OCI-LY7 (cell line): ENCODE results near the gene HAPSTR1. TPM values are rescaled to one million over a fixed set of nuclear protein-coding genes. Genes with fewer than 3 reads are reported as not detected.
A peak's percentile ranks its signal among the peaks of the same experiment; 100 is the strongest.

ENCODE experiments used
- BruUV-seq: library from RNA; stranded (reverse); fragments of 400-500 nt; replicated peaks from 2 replicates; lab custom pipeline; 2021; lab: Mats Ljungman, UMichigan
- CTCF ChIA-PET: fragments of 300-600 bp; sonication (Branson Sonifier 250); formaldehyde crosslinking; loops from one replicate; lab custom pipeline; 2022; ENCODE audit warnings: antibody characterized with exemption; ENCODE audit not compliant: unreplicated experiment; lab: Charles Lee
- POLR2A ChIA-PET: fragments of 300-600 bp; sonication (Branson Sonifier 250); formaldehyde crosslinking; loops from one replicate; lab custom pipeline; 2022; ENCODE audit warnings: antibody characterized with exemption; lab: Charles Lee
- DNase-seq: peaks from one replicate; pipeline ENCODE4 v3.0.0-alpha.2; 2015; ENCODE audit warnings: low spot score
- H2AFZ ChIP-seq: fragments of 200-600 bp; sonication (generic), shearing (Covaris generic); 2 replicates; pipeline ENCODE4 v1.6.1; 2014; ENCODE audit warnings: mild to moderate bottlenecking, antibody characterized with exemption, low read length, moderate library complexity
- H3K27ac ChIP-seq: fragments of 200-600 bp; sonication (generic); 2 replicates; pipeline ENCODE4 v1.5.1; 2014; ENCODE audit warnings: mixed run types, low read depth, mild to moderate bottlenecking, moderate library complexity, low read length, inconsistent platforms; ENCODE audit not compliant: poor library complexity, severe bottlenecking
- H3K36me3 ChIP-seq: fragments of 200-600 bp; sonication (generic); 2 replicates; pipeline ENCODE4 v1.6.1; 2014; ENCODE audit warnings: mild to moderate bottlenecking, antibody characterized with exemption, low read length, moderate library complexity, mixed read lengths; ENCODE audit not compliant: insufficient read depth
- H3K4me1 ChIP-seq: fragments of 200-600 bp; sonication (generic); 2 replicates; pipeline ENCODE4 v1.5.1; 2014; ENCODE audit warnings: mild to moderate bottlenecking, low read length; ENCODE audit not compliant: insufficient read depth, poor library complexity, severe bottlenecking
- H3K4me2 ChIP-seq: fragments of 200-600 bp; sonication (generic); 2 replicates; pipeline ENCODE4 v1.6.1; 2014; ENCODE audit warnings: mild to moderate bottlenecking, low read length
- H3K4me3 ChIP-seq: fragments of 200-600 bp; sonication (generic); 2 replicates; pipeline ENCODE4 v1.5.1; 2014; ENCODE audit warnings: mild to moderate bottlenecking, low read depth, low read length; ENCODE audit not compliant: poor library complexity, severe bottlenecking
- H3K79me2 ChIP-seq: fragments of 200-600 bp; sonication (generic); 2 replicates; pipeline ENCODE4 v1.6.1; 2016; ENCODE audit warnings: low read depth, mild to moderate bottlenecking, low read length, moderate library complexity, mixed read lengths; ENCODE audit not compliant: insufficient read depth
- H3K9me2 ChIP-seq: fragments of 200-600 bp; sonication (generic); 2 replicates; pipeline ENCODE4 v1.6.1; 2016; ENCODE audit warnings: mild to moderate bottlenecking, low read length, mixed read lengths; ENCODE audit not compliant: insufficient read depth
- H3K9me3 ChIP-seq: fragments of 200-600 bp; sonication (generic); 2 replicates; pipeline ENCODE4 v1.6.1; 2014; ENCODE audit warnings: mild to moderate bottlenecking, mixed run types, low read length, mixed read lengths
- H4K20me1 ChIP-seq: fragments of 200-600 bp; sonication (generic); 2 replicates; pipeline ENCODE4 v1.6.1; 2014; ENCODE audit warnings: mild to moderate bottlenecking, antibody characterized with exemption, low read length, moderate library complexity, mixed read lengths; ENCODE audit not compliant: insufficient read depth
- EZH2phosphoT487 ChIP-seq: fragments of 200-600 bp; sonication (generic); IDR thresholded peaks from 2 replicates; pipeline ENCODE4 v1.6.1; 2018; ENCODE audit warnings: low read depth, borderline replicate concordance, mild to moderate bottlenecking, mixed run types, antibody characterized with exemption, low read length, moderate library complexity, mixed read lengths
- intact Hi-C: fragments of 100-400 bp; cut with micrococcal nuclease; formaldehyde crosslinking; loops from one replicate; pipeline ENCODE4 v1.10.0; 2022; ENCODE audit not compliant: unreplicated experiment
- total RNA-seq, 2 experiments: library from RNA; depleted of rRNA in 1 of 2; stranded (reverse); fragments of >200 nt in 1 of 2; shearing (Covaris generic) in 1 of 2; gene quantifications; 2 replicates each; pipeline ENCODE4 v1.2.3, GENCODE V29; 2014 to 2022
- TF ChIP-seq, protein P1 (sequence below): fragments of 200-600 bp; sonication (generic); conservative IDR thresholded peaks from 2 replicates; pipeline ENCODE4 v1.5.1; 2014; ENCODE audit warnings: mild to moderate bottlenecking, antibody characterized with exemption, low read length, moderate library complexity, mixed read lengths

HAPSTR1 gene
- total RNA-seq, 2 experiments from 2014 or later: 50.9 to 71.5 TPM

DNA sequence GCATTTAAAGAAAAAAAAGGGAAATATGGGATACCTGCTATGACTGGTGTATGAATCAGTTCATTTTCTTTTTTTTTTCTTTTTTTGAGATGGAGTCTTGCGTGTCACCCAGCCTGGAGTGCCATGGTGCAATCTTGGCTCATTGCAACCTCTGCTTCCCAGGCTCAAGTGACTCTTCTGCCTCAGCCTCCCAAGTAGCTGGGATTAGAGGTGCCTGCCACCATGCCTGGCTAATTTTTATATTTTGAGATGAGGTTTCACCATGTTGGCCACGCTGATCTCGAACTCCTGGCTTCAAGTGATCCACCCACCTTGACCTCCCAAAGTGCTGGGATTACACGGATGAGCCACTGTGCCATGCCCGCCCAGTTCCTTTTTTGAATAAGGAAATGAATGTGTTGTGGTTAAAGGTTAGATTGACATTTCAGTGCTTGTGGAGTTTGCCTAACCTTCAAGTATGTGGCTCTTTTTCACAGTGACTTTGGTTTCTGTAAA is 7.7 kb downstream of the HAPSTR1 start:
- Histone ChIP-seq H2AFZ (no peak overlapping the region), H3K9me3 (no peaks in the 10 kb centered on the region), H3K9me2 (no peaks in the 10 kb centered on the region), H3K36me3 (peaks cover 100% of the 10 kb centered on the region), H3K4me1 (peaks cover 56% of the 10 kb centered on the region), H3K4me3 (no peak overlapping the region), H3K27ac (no peak overlapping the region), H3K4me2 (peak overlapping the region; percentile 41; the same call in 1 of the 2 replicates), H3K79me2 (peaks cover 100% of the 10 kb centered on the region), H4K20me1 (peaks cover 70% of the 10 kb centered on the region)
- no peak for TF ChIP-seq EZH2phosphoT487
- TF ChIP-seq, protein P1, sequence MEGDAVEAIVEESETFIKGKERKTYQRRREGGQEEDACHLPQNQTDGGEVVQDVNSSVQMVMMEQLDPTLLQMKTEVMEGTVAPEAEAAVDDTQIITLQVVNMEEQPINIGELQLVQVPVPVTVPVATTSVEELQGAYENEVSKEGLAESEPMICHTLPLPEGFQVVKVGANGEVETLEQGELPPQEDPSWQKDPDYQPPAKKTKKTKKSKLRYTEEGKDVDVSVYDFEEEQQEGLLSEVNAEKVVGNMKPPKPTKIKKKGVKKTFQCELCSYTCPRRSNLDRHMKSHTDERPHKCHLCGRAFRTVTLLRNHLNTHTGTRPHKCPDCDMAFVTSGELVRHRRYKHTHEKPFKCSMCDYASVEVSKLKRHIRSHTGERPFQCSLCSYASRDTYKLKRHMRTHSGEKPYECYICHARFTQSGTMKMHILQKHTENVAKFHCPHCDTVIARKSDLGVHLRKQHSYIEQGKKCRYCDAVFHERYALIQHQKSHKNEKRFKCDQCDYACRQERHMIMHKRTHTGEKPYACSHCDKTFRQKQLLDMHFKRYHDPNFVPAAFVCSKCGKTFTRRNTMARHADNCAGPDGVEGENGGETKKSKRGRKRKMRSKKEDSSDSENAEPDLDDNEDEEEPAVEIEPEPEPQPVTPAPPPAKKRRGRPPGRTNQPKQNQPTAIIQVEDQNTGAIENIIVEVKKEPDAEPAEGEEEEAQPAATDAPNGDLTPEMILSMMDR: no peak
- intact Hi-C loops: loop anchor here (10.0 kb wide), 3 partner anchors 1646 to 1846 kb away; partner anchors contain the start of genes CLEC16A, DEXI and NUBP1
- no TSS peak for BruUV-seq
- DNase-seq: no peak
- POLR2A ChIA-PET: interaction anchor here (0.6 to 1.5 kb wide), 2 partner anchors 10 to 42 kb away, joined by 3 to 7 read pairs; no protein-coding TSS in a partner anchor
- CTCF ChIA-PET: no interaction called here

DNA sequence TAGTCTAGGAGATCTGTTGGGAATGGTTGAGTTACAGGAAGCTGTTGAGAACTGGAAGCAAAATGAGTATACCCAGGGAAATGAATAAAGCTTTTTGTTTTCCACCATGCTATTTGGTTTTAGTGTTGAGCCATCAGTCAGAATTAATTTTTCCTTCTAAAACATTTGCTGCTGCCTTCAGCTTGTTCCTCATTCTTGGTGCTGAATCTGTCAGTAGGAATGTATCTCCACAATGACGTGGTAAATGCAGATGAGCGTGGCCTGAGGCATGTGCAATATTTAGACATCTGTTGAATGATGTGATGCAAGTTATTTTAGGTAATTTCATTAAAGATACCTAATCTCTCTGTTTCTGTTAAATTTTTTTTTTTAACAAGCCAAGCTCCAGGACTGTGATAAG is 10.9 kb downstream of the HAPSTR1 start:
- TF ChIP-seq, protein P1: no peak
- TF ChIP-seq EZH2phosphoT487: no peak
- no peaks in the 10 kb centered on the region for H3K9me2 ChIP-seq
- H4K20me1 ChIP-seq: peaks cover 56% of the 10 kb centered on the region
- no peak for DNase-seq
- H2AFZ ChIP-seq: no peak overlapping the region
- peaks cover 33% of the 10 kb centered on the region for H3K4me1 ChIP-seq
- ChIA-PET POLR2A (interaction anchor here (0.6 to 1.5 kb wide), 3 partner anchors 11 to 93 kb away, joined by 3 to 5 read pairs (median 4); no protein-coding TSS in a partner anchor), CTCF (interaction anchor here (0.6 kb wide), 1 partner anchor 154 kb away, joined by 3 read pairs; no protein-coding TSS in a partner anchor)
- no peaks in the 10 kb centered on the region for H3K9me3 ChIP-seq
- no peak overlapping the region for H3K4me2 ChIP-seq
- H3K79me2 ChIP-seq: peaks cover 100% of the 10 kb centered on the region
- H3K27ac ChIP-seq: no peak overlapping the region
- intact Hi-C loops: no loop called here
- H3K36me3 ChIP-seq: peaks cover 100% of the 10 kb centered on the region
- no peak overlapping the region for H3K4me3 ChIP-seq
- BruUV-seq: no TSS peak

GRCh38 chr16:9102943-9103342 is 11.5 kb downstream of the HAPSTR1 start:
- POLR2A ChIA-PET: interaction anchor here (0.7 to 1.5 kb wide), 3 partner anchors 12 to 28 kb away, joined by 3 to 4 read pairs (median 4); no protein-coding TSS in a partner anchor
- no peak for DNase-seq
- H3K36me3 ChIP-seq: peaks cover 100% of the 10 kb centered on the region
- CTCF ChIA-PET: no interaction called here
- H3K9me2 ChIP-seq: no peaks in the 10 kb centered on the region
- H3K4me1 ChIP-seq: peaks cover 29% of the 10 kb centered on the region
- H3K27ac ChIP-seq: no peak overlapping the region
- no peak overlapping the region for H3K4me2 ChIP-seq
- H3K79me2 ChIP-seq: peaks cover 100% of the 10 kb centered on the region
- no peak overlapping the region for H3K4me3 ChIP-seq
- BruUV-seq: no TSS peak
- no peak for TF ChIP-seq EZH2phosphoT487
- TF ChIP-seq, protein P1: no peak
- intact Hi-C loops: no loop called here
- H3K9me3 ChIP-seq: no peaks in the 10 kb centered on the region
- H2AFZ ChIP-seq: no peak overlapping the region
- H4K20me1 ChIP-seq: peaks cover 50% of the 10 kb centered on the region
